Dermis microvascular lymphatic vessel endothelial cell (primary cell): ENCODE measurements around the gene CRNKL1. TPM values are rescaled to one million over a fixed set of nuclear protein-coding genes. Genes with fewer than 3 reads are reported as not detected.
"Not testable (repeated sequence)": the region's sequence is repeated elsewhere in the genome, so short reads cannot be mapped to it uniquely, and the experiment has no call there.

Experiments used
- DNase-seq, 2 donors: peaks; one replicate each; pipeline versions ENCODE4 v3.0.0 to v3.0.0-alpha.2; 2010; ENCODE audit warnings: low read depth in 2 of 2
- total RNA-seq: library from RNA; depleted of rRNA; stranded (reverse); fragments of >200 nt; gene quantifications from 2 replicates; pipeline ENCODE4 v1.2.1, GENCODE V29; 2014

CRNKL1 gene
- total RNA-seq, 1 donor from 2014 or later: 18.7 TPM

DNA sequence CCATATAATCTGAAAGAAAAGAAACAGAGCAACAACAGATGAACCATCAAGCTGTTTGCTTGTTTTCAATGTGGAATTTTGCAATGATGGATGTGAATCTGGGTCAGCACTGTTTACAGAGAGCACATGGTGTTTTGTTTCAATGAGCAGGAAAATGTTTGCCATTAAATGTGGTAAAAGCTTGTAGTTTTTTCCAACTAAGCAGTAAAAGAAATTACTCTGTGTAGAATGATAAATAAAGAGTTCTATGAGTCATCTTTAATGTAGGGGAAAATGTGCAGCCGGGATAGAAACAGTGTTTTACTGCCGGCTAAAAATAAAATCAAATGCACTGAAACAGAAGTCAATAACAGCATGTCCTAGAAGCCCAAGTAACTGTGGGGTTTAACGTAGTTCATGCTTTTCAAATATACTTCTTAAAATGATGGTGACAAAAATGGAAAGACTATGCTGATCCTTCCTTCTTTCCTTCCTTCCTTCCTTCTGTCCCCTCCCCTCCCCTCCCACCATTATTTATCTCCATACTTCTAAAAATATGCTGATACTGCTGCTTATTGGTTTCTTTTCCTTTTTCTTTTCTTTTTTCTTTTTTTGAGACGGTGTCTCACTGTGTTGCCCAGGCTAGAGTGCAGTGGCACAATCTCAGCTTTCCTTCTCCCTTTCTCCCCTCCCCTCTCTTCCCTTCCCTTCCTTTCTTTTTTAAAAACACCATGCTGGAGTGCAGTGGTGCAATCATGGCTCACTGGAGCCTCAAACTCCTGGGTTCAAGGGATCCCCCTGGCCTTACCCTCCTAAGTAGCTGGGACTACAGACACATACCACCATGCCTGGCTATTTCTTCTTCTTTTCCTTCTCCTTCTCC, 41.4 kb downstream of the CRNKL1 start:
- DNase-seq: peak; percentile 78 to 80

DNA sequence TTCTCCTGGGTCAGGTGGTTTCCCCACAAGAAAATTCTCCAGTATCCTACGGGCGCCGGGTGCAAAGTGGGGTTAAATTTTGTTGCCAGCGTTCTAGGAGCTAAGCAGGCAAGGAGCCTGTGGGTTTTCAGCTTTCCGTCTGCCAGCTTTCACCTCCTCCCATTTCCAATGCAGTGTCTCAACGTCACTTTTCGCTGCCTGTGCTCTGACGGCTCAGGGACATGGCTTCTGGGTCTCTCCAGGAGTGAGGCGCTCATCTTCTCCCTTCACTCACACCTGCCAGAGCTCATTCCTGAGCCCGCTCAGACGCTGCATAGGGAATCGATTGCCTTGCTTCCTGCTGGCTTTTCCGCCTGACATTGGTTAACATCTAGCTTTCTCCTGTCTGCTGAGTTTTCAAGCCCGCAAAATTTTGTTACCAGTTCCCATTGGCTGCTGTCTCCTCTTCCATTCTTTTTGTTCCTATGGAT, 42.4 kb downstream of the CRNKL1 start:
- no peak for DNase-seq

DNA sequence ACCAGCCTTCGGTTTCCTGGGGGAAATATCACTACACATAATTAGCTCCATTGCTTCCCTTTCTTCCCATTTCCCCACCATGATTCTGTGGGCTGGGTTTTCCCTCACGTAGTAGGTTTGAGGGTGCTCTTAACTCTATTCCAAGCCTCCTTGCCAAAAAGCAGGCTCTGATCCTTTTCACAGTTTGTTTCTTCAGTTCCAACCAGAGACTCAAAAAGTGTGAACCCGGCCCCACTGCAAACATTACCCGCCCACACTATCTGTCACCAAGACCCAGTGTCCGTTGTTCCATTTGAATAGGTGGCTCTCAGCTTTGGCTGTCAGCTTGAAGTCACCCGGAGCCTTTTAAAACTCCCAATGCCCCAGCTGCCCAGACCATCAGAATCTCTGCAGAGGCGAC, 46.9 kb downstream of the CRNKL1 start:
- no peak for DNase-seq

DNA sequence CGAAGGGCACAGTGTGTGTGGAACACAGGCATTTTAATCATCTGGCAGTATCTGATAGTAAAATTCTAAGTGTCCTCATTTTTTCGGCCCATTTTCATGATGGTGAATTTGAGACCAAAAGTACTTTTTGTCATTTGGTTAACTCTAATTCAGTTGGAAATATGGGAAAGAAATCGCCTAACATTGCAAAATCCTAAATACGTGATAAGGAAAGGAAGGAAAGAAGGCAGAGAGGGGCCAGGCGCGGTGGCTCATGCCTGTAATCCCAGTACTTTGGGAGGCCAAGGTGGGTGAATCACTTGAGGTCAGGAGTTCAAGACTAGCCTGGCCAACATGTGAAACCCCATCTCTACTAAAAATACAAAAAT, 48.3 kb downstream of the CRNKL1 start:
- not testable (repeated sequence) for DNase-seq

DNA sequence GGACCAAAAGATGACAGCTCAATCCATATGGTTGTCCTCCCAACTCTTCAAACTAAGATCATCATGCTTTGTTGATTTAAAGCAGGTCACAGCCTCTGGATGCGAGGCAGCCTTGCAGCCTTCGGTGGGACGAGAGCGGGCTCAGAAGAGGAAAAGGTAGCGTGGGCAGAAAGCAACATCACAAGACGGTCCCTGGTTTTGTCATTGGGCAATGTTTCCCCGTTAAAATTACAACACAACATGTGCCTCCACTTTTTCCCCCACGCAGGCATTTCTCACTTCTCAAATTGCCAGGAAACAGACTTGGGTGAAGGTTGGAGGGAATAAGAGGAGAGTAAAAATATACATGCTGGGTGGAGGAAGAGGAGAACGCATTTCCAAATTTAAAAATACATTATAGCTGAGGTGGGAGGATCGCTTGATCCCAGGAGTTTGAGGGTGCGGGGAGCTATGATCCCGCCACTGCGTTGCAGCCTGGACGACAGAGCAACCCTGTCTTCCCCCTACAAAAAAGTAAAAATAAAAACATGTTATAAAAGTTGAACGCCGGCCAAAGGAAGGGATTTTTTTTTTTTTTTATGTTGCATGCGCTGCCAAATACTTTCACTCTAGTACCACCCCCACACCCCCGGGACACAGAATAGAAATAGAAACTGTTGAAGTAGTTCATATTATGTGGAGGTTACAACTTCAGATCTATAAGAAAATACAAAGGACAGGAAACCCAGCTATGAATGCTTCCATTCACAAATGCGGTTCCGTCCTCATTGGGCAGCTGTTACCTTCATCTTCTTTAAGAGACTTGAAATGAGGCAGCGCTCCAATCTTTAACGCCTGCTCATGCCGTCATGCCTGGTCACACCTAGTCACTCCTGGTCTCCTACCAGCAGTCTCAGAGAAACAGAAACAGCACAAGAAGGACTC, 49.0 kb downstream of the CRNKL1 start:
- DNase-seq: peak; percentile 44 to 65

DNA sequence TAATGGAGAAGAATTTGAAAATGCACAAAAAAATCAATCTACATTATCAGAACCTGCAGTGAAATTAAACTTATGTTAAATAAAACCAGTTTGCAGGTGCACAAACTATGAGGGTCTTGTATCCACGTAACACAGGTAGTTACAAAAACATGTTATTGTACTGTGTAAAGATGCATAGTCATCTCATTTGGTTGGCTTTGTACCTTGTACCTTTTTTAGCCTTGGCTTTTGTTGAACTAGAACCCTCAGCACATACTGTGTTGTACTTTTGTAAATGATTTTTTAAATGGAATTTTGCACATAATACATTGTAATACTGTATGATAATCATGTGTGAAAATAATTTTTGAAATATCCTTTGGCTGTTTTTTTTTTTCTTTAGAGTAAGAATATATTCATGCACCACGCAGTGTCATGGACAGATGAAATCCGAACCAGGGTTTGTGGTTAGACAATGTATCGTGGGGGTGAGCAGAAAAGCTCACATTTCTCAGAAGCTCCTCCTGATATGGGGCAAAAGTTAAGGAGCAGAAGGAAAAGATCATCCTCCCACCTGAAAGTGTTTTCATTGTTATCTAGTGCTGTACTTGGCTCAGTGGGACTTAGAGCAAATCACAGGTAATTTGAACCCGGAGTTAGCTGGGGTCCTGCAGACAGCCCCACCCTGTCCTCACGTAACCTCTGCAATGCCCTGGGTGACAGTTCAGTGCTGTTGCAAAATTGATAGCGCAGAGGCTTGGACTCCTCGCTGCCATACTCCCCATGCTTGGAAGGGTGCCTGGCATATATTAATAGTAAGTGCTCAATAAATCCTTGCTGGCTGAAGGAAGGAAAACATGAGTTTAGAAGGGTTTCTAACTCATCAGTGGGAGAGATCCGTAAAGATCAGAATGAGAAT, 49.9 kb downstream of the CRNKL1 start:
- DNase-seq: no peak

DNA sequence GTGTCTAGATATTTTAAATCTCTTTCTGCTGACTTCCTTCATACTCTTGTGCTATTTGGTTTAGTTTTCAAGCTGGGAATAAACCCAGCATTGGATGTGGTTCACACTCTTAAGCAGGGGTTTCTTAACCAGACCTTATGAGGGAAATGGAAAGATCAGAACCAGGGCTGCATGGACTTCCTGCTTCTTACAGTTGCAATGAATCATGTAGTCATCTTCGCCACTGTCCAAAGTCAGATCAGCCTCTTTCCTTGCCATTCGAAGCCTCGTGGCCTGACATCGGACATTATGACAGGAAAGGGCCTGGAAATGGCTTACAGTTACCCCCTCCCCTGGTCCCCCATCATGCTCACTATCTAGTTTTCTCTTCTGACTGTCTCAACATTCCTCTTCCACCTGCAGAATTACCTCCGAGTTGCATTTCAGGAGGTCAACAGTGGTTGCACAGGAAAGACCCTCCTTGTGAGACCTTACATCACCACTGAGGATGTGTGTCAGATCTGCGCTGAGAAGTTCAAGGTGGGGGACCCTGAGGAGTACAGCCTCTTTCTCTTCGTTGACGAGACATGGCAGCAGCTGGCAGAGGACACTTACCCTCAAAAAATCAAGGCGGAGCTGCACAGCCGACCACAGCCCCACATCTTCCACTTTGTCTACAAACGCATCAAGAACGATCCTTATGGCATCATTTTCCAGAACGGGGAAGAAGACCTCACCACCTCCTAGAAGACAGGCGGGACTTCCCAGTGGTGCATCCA, 51.9 kb downstream of the CRNKL1 start:
- DNase-seq: no peak

DNA sequence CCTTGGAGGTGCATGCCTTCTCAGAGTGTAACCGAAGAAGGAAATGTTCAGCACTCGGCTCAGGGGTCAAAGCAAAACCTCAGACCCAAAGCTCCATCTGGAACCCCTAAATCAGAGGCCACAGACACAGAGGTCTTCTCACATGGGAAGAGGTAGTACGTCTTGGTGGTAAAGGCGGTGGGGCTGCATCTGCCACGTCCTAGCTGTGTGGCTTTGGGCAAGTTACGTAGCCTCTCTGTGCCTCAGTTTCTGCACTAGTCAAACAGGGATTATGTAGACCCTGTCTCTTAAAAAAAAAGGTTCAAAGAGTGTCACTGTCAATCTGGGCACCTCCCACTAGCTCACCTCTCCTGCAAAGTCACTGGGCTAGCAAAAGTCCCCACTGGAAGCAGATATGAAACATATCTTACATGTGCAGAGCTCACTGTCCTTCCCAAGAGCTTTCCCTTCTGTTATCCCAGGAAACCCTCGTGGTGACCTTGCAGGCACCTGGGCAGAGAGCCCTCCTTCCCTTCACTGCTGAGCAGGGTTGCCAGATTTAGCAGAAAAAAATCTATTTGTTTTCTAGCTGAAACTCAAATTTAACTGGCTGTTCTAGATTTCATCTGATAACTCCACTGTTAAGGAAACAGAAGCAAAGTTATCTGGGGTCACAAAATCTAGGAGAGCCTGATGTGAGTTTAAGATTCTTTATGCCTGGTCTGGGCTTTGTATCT, 53.1 kb downstream of the CRNKL1 start:
- no peak for DNase-seq

DNA sequence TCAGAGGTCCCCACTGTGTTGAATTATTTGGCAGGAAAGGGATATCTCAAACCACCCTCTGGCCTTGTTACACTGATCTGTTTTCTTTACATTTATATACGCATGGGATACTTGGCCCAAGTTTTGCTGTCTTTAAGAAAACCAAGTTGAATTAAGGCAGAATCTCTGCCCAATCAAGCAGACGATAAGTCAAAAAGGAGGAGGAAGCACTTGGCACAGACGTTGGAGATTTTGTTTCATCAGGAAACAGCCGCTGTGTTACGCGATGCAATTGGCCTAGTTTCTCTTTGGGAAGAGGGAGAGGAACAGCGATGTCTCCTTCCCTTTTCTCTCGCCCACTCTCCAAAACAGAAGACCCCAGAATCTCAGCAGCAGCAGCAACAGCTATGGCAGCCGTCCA, 55.3 kb downstream of the CRNKL1 start:
- no peak for DNase-seq

DNA sequence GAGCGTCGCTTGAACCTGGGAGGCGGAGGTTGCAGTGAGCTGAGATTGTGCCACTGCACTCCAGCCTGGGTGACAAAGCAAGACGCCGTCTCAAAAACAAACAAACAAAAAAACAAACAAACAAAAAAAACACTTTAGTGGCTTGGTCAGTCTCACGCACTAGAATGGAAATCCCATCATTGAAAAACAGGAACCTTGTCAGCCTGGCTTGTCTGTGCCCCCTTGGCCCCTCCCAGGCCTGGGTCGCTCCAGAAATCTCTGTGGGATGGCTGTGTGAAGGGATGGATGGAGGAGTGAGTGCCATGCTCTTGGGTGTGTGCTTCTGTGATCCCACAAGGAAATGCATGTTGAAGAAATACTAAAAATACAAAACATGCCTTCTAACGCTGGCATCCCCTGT, 56.0 kb downstream of the CRNKL1 start:
- DNase-seq: no peak

DNA sequence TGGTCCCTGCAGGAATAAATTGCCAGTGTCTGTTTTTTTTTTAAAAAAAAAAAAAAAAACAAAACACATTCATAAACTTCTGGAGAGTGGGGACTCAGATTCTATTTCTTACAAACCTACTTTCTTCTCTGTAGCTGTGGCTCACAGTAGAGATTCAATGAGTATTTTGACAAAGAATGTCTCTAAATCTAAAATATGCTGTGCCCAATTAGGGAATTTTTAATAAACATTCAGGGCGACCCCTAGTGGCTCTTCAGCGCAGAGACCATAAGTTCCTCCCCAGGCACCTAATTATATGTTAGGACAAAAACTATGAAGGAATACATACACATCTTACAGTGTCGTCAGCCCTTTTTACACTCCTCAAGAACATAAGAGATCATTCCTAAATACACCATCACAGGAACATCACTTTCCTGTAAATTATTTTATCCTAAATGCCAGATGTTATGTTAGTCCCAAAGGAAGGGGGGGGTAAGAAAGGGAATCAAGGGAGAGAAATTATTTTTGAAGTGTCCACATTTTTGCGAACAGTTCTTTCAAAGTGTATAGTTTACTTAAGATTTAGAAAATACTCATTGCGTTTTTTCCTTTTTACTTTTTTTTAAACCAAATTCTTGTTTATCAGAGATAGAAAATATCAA, 56.9 kb downstream of the CRNKL1 start:
- peak in 1 of 2 donors; percentile 65 for DNase-seq

DNA sequence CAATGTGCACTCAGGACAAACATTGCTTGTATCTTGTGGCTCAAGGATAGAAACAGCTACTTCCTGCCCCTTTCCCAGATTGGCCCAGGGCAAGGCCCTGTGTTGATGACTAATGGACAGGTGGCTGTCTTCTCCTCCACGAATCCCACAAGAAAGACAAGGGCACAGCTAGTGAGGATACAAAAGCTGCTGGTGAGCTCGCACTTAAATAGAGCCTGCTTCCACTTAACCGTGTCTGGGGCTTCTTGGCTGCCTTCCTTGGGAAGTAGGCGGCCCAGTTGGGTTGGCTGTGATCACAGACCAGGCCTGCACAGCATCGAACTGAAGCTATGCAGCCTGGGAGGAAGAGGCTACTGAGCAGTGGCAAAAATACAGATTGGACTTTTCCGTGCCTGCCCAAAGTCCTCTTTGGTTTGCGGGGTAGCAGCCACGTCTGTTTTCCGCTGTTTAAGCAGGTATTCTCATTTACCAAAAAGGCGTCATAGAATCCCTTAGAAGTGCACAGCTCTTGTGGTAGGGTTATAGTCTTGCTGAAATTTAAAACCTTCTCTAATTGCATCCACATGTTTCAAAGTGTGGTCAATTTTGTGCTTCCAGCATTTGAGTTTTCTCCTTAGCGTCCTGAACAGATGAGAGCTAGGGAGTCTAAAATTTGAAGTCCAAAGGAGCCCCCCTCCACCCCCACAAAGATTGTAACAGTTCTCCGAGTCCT, 58.2 kb downstream of the CRNKL1 start:
- DNase-seq: peak in 1 of 2 donors; percentile 67

DNA sequence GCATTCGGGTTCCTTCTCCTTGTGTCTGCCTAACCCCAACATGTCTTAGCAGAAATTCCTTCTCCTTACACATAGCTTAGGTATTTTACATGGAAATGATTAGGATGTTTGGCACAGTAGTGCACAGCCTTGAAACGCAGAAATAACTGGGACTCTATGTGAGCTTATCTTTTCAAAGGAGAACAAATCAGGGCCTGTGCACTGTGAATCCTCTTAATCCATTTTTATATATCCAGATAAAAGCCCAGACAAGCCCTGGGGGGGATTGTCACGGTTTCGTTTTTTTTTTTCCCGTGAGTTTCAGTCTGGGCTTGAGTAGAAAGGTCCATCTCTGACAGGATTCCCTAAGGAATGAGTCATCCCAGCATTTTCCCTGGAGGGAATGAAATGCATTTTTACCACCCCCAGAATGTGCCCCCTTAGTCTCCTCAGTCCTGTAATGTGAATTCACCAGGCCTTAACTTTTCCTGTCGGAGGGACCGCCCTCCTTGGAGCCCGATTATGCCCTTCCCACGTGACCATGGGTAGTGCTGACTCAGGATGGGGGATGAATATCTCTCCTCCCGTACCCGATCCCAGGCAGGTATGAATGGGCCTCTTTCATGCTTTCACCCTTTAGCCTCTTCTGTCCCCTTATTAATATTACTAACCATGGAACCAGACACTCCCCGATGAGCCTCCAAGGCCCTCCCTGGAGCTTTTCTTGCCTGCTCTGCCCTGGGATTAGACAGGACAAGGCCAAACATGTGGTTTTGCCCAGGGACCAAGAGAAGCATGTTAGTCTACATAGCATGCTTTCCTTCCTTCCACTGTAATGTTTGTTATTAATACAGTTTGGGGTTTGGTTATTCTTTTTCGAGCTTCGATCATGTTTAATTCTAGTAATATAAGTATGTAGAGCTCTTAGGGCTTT, 59.0 kb downstream of the CRNKL1 start:
- DNase-seq: peak in 1 of 2 donors; percentile 69

DNA sequence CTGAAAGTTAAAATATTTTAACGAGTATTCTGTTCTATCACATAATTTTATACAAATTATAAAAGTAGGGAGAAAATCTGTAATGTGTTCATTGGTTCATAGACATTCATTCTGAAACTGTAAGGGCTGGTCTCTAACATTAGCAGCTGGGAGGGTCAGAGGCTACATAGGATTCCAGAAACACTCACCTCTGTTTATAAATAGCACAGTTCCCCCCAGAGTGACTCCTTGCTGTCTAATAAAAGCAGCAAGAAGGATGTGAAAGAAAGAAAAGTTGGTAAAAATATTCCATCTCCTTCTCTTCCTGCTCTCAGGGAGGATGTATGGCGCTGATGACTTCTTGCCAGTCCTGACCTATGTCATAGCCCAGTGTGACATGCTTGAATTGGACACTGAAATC, 60.4 kb downstream of the CRNKL1 start:
- peak in 1 of 2 donors; percentile 18 for DNase-seq

DNA sequence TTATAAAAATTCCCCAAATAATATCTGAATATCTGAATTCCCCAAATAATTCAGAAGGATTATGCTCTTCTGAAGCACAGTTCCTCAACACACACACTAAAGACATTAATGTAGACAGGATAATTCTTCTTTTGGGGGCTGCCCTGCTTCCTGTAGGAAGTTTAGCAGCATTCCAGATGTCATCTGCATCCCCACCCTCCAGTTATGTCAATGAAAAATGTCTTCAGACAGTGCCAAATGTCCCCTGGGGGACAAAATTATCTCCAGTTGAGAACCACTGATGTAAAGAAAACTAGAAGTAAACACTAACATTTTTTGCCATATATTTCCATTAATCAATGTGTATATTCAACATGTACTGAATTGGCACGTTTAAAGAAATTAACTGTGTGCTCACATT, 61.0 kb downstream of the CRNKL1 start:
- DNase-seq: no peak

DNA sequence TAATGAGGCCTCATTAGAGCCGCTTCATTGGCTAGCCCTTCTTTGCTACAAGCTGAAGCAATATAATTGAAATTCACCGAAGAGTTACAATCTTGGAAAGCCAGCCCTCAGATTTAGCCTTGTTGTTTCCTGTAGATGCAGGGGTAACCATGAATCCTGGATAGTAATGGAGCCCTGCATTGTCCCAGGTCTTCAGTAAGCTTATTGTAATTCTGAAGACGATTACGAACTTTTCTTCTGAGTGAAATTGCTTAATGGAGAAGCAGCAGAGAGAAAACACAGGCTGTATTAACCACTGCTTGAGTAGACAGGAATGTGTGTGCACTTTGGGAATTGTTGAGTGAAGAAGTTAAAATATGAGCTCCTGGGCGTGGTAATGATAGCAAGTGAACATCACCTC, 61.4 kb downstream of the CRNKL1 start:
- DNase-seq: no peak

DNA sequence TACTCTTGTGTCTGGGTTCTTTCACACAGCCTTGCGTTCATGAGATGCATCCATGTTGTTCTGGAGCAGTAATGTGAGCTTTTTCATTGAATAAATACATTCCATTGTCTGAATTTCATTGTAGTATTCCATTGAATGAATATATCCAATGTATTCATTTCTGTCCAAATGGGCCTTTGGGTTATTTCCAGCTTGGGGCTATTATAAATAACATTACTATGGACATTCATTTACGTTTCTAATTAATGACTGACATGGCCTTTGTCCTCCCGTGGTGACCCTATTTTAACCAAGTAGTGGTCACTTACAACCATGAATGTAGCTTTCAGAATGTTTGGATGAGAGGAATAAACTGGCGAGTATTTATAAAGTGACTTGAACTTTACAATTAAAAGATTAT, 65.2 kb downstream of the CRNKL1 start:
- DNase-seq: no peak

DNA sequence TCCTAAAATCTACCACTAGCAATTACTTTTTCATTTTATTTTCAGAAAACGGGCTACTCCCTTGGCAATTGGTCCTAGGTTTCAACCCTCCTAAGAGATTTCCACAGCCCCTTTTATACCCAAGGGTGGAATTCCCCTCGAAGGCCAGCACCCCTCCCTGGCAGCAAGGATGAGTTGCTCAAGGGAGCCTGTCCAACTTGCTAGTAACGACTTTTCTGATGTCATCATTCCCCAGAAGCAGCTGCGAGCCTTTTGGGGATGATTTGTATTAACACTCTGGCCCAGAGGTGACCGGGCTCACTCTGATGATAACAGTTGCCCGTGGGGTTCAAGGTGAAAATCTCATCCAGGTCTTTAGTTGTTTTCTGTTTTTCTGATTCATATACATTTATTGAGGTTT, 65.8 kb downstream of the CRNKL1 start:
- DNase-seq: no peak
